Measurements from ENCODE around the gene AFF3. TPM values are rescaled to one million over a fixed set of nuclear protein-coding genes. Genes with fewer than 3 reads are reported as not detected.
"Not testable (repeated sequence)": the region's sequence is repeated elsewhere in the genome, so short reads cannot be mapped to it uniquely, and the experiment has no call there.

AFF3 gene
- total RNA-seq, 3 donors from 2014 or later, result 4.2 to 56.6 (median 5.2) TPM

- Histone ChIP-seq H3K4me1 (ENCODE audit: low read depth) (no peaks in the 10 kb centered on the region), H3K4me3 (no peak overlapping the region), H3K9me3 (no peaks in the 10 kb centered on the region), H3K36me3 (ENCODE audit: low read depth) (no peaks in the 10 kb centered on the region)
- DNase-seq (no peak), ATAC-seq (no peak)
- intact Hi-C loops (cut with DNase I, micrococcal nuclease), result no loop called here
- no peak for TF ChIP-seq CTCF (IDR thresholded peaks at IDR 0.05)
These were observed 19.7 kb upstream of the AFF3 start for GRCh38 chr2:100161945-100162620.

- Histone ChIP-seq H3K4me3 (no peak overlapping the region), H3K9me3 (no peaks in the 10 kb centered on the region), H3K4me1 (ENCODE audit: low read depth) (no peaks in the 10 kb centered on the region), H3K36me3 (ENCODE audit: low read depth) (no peaks in the 10 kb centered on the region)
- TF ChIP-seq CTCF (IDR thresholded peaks at IDR 0.05), result no peak
- ATAC-seq (no peak), DNase-seq (no peak)
- intact Hi-C loops (cut with DNase I, micrococcal nuclease), result no loop called here
These were observed 18.0 kb upstream of the AFF3 start for GRCh38 chr2:100160396-100160795.

- ATAC-seq; H3K36me3 ChIP-seq (ENCODE audit: low read depth); intact Hi-C loops (cut with DNase I, micrococcal nuclease); H3K4me3 ChIP-seq; DNase-seq; H3K4me1 ChIP-seq (ENCODE audit: low read depth); H3K9me3 ChIP-seq: not testable (repeated sequence)
These were observed 9.4 kb upstream of the AFF3 start for GRCh38 chr2:100151832-100152231.

GRCh38 chr2:100151310-100151709 lies 8.9 kb upstream of the AFF3 start:
- no peak for ATAC-seq
- intact Hi-C loops (cut with DNase I, micrococcal nuclease), result no loop called here
- Histone ChIP-seq H3K4me3 (no peak overlapping the region), H3K4me1 (ENCODE audit: low read depth) (no peaks in the 10 kb centered on the region), H3K9me3 (no peaks in the 10 kb centered on the region), H3K36me3 (ENCODE audit: low read depth) (no peaks in the 10 kb centered on the region)
- no peak for DNase-seq
- TF ChIP-seq CTCF (IDR thresholded peaks at IDR 0.05), result no peak

- DNase-seq (no peak), ATAC-seq (no peak)
- intact Hi-C loops (cut with DNase I, micrococcal nuclease), result no loop called here
- Histone ChIP-seq H3K36me3 (ENCODE audit: low read depth) (no peaks in the 10 kb centered on the region), H3K4me3 (no peak overlapping the region), H3K9me3 (no peaks in the 10 kb centered on the region), H3K4me1 (ENCODE audit: low read depth) (no peaks in the 10 kb centered on the region)
- no peak for TF ChIP-seq CTCF (IDR thresholded peaks at IDR 0.05)
These were observed 6.5 kb upstream of the AFF3 start for GRCh38 chr2:100148883-100149282.

- H3K4me3 ChIP-seq, result no peak overlapping the region
- ATAC-seq (no peak), DNase-seq (no peak)
- H3K4me1 ChIP-seq (ENCODE audit: low read depth), result no peaks in the 10 kb centered on the region
- no peaks in the 10 kb centered on the region for H3K9me3 ChIP-seq
- no peaks in the 10 kb centered on the region for H3K36me3 ChIP-seq (ENCODE audit: low read depth)
- TF ChIP-seq CTCF (IDR thresholded peaks at IDR 0.05), result no peak
- intact Hi-C loops (cut with DNase I, micrococcal nuclease), result no loop called here
These were observed 4.2 kb upstream of the AFF3 start for GRCh38 chr2:100146657-100146960.
